Cardiac muscle cell (in vitro differentiated cells and primary cell): ENCODE measurements around the gene ECHS1. TPM values are rescaled to one million over a fixed set of nuclear protein-coding genes. Genes with fewer than 3 reads are reported as not detected.
"Not testable (repeated sequence)": the region's sequence is repeated elsewhere in the genome, so short reads cannot be mapped to it uniquely, and the experiment has no call there.

ENCODE experiments used
- DNase-seq, 2 donors: peaks; one replicate each; pipeline versions ENCODE4 v3.0.0 to v3.0.0-alpha.2; 2010 to 2017; ENCODE audit warnings: low read depth in 1 of 2, low spot score in 1 of 2
- H3K27ac ChIP-seq: fragments of 200-600 bp; sonication (generic); 2 replicates; pipeline ENCODE4 v1.5.1; 2016
- H3K27me3 ChIP-seq: fragments of 200-600 bp; sonication (generic); 2 replicates; pipeline ENCODE4 v1.6.0; 2016; ENCODE audit warnings: control low read depth
- H3K36me3 ChIP-seq: fragments of 200-600 bp; sonication (generic); 2 replicates; pipeline ENCODE4 v1.5.1; 2016; ENCODE audit warnings: control low read depth
- H3K4me1 ChIP-seq: fragments of 200-600 bp; sonication (generic); 2 replicates; pipeline ENCODE4 v1.8.1; 2017; ENCODE audit warnings: low read depth, mild to moderate bottlenecking, mixed run types
- H3K4me3 ChIP-seq: fragments of 200-600 bp; sonication (generic); 2 replicates; pipeline ENCODE4 v1.5.1; 2016; ENCODE audit warnings: mild to moderate bottlenecking
- H3K9me3 ChIP-seq: fragments of 200-600 bp; sonication (generic); 2 replicates; pipeline ENCODE4 v1.5.1; 2017; ENCODE audit warnings: low read depth, mild to moderate bottlenecking, control low read depth
- CTCF ChIP-seq: IDR thresholded peaks from 2 replicates; pipeline ENCODE4 v1.5.1; 2012; ENCODE audit warnings: low read depth, mild to moderate bottlenecking, low read length
- polyA plus RNA-seq: library from polyadenylated mRNA; unstranded; fragments of >200 nt; fragmentation: Nextera tagmentation; extraction: Ambion mirVana; gene quantifications from 2 replicates; pipeline ENCODE4 v1.2.1, GENCODE V29; 2016
- total RNA-seq: library from RNA; depleted of rRNA; stranded (reverse); fragments of >200 nt; gene quantifications from 2 replicates; pipeline ENCODE4 v1.2.3, GENCODE V29; 2016

The ECHS1 gene
- total and polyA plus RNA-seq, 2 experiments from 2014 or later: 111 to 243 TPM

DNA sequence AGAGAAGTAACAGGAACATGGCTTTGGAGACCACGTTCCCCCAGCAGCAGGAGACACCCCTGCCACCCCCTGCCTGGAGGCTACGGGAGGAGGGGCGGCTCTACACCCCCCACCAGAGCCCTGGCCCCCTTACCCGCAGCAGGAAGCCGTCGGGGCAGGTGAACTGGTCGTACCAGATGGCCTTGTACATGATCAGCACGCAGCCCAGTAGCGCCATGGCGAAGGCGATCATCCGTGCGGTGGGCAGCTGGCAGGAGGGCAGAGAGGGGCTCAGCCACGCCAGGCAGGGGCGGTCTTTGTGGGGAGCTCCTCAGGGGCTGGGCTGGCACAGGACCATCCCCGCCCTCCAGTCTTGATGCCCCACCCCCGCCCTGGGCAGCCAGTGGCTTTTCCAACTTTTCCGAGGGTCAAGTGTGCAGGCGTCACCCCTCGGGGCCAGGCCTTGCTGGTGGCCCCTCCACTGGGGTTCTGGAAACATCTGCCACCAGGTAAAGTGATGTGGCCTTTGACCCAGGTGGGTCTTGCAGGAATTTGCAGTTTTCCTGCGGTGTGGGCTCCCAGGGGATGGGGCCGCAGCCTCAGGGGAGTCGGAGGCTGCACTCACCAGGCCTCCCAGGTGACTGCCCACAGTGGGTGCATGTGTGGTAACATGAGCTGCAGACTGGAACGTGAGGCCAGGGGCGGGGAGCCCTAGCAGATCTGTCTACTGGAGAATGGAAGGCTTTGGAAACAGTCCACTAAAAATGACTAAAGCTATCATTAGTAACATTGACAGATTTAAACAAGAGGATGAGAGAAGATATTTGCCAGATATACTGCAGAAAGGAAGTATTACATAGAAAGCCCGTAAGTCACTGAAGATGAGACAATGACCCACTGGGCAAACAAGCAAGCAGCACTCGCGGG, 46.2 kb downstream of the ECHS1 start:
- no peak overlapping the region for H3K27ac ChIP-seq
- no peak overlapping the region for H3K4me3 ChIP-seq
- DNase-seq: no peak
- H3K36me3 ChIP-seq: no peaks in the 10 kb centered on the region
- no peaks in the 10 kb centered on the region for H3K9me3 ChIP-seq
- peaks cover 63% of the 10 kb centered on the region for H3K27me3 ChIP-seq
- peaks cover 2% of the 10 kb centered on the region for H3K4me1 ChIP-seq
- no peak for TF ChIP-seq CTCF

- Histone ChIP-seq H3K27me3 (peaks cover 55% of the 10 kb centered on the region), H3K36me3 (no peaks in the 10 kb centered on the region), H3K4me3 (peak overlapping the region; percentile 28), H3K9me3 (no peaks in the 10 kb centered on the region), H3K27ac (no peak overlapping the region), H3K4me1 (peaks cover 2% of the 10 kb centered on the region)
- no peak for TF ChIP-seq CTCF
- no peak for DNase-seq
Measured at GRCh38 chr10:133326223-133326551, 47.0 kb downstream of the ECHS1 start.

GRCh38 chr10:133325440-133326222, 47.5 kb downstream of the ECHS1 start:
- Histone ChIP-seq H3K4me3 (peak overlapping the region; percentile 28), H3K4me1 (peaks cover 2% of the 10 kb centered on the region), H3K27ac (no peak overlapping the region), H3K9me3 (no peaks in the 10 kb centered on the region), H3K27me3 (peaks cover 50% of the 10 kb centered on the region), H3K36me3 (no peaks in the 10 kb centered on the region)
- TF ChIP-seq CTCF: no peak
- peak in 1 of 2 donors; percentile 43 for DNase-seq

GRCh38 chr10:133324857-133325260, 48.3 kb downstream of the ECHS1 start:
- no peaks in the 10 kb centered on the region for H3K9me3 ChIP-seq
- H3K27ac ChIP-seq: no peak overlapping the region
- TF ChIP-seq CTCF: no peak
- no peak overlapping the region for H3K4me3 ChIP-seq
- peaks cover 50% of the 10 kb centered on the region for H3K27me3 ChIP-seq
- H3K36me3 ChIP-seq: no peaks in the 10 kb centered on the region
- DNase-seq: no peak
- peaks cover 2% of the 10 kb centered on the region for H3K4me1 ChIP-seq

DNA sequence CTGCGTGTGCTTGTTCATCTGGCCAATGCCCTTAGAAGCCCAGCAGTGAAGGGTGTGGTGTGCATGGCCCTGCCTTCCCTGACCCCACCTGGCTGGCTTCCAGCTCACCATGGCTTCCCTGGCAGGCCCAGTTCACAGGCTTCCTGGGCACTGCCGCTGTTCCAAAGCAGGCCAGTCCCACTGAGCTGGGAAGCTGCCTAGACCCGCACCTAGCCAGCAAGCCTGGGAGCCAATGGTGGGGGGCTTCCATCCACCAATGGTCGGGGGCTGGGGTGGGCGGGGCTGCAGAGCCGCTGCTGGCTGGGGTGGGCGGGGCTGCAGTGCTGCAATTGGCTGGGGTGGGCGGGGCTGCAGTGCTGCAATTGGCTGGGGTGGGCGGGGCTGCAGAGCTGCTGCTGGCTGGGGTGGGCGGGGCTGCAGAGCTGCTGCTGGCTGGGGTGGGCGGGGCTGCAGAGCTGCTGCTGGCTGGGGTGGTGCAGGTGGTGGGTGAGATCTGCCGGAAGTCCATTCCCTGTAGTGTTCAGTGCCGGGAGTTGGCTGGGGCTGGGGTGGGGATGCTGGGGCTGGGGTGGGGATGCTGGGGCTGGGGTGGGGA, 48.9 kb downstream of the ECHS1 start:
- no peak for TF ChIP-seq CTCF
- H3K27me3 ChIP-seq: peaks cover 46% of the 10 kb centered on the region
- H3K9me3 ChIP-seq: no peaks in the 10 kb centered on the region
- H3K4me1 ChIP-seq: peaks cover 2% of the 10 kb centered on the region
- peak; percentile 59 to 81 for DNase-seq
- H3K27ac ChIP-seq: no peak overlapping the region
- no peaks in the 10 kb centered on the region for H3K36me3 ChIP-seq
- peak overlapping the region; percentile 15 for H3K4me3 ChIP-seq

DNA sequence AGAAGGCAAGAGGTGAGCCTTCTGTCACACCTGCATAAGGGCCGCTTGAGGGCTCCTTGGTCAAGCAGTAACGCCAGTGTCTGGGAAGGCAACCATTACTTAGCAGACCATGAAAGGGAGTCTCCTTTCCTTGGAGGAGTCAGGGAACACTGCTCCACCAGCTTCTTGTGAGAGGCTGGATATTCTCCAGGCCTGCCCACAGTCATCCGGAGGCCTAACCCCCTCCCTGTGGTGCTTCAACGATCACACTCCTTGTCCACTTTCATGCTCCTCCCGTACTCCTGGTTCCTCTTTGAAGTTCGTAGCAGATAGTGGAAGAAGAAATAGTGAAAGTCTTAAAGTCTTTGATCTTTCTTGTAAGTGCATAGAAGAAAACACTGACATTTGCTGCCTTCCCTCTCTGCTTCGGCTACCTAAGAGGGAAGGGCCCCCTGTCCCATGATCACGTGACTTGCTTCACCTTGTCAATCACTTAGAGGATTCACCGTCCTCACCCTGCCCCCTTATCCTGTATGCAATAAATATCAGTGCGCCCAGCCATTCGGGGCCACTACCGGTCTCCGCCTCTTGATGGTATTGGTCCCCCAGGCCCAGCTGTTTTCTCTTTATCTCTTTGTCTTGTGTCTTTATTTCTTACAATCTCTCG, 51.0 kb downstream of the ECHS1 start:
- H3K27ac ChIP-seq, DNase-seq, H3K9me3 ChIP-seq, H3K4me1 ChIP-seq, H3K36me3 ChIP-seq, H3K4me3 ChIP-seq: not testable (repeated sequence)
- peaks cover 25% of the 10 kb centered on the region for H3K27me3 ChIP-seq

GRCh38 chr10:133320852-133321422, 52.2 kb downstream of the ECHS1 start:
- not testable (repeated sequence) for DNase-seq, H3K36me3 ChIP-seq, H3K4me1 ChIP-seq, H3K27ac ChIP-seq, H3K4me3 ChIP-seq, H3K9me3 ChIP-seq
- H3K27me3 ChIP-seq: peaks cover 12% of the 10 kb centered on the region
